GM10248 (cell line): ENCODE data around the gene MORN5.

Source experiments
- CTCF ChIA-PET: fragments of 300-600 bp; sonication (Branson Sonifier 250); formaldehyde crosslinking; extraction: SDS; loops from one replicate; lab custom pipeline; 2021; ENCODE audit warnings: antibody characterized with exemption; lab: Yijun Ruan, JAX
- POLR2A ChIA-PET: fragments of 350-650 bp; sonication (Branson Sonifier 250); formaldehyde crosslinking; extraction: SDS; loops from one replicate; lab custom pipeline; 2020; ENCODE audit warnings: antibody characterized with exemption; lab: Yijun Ruan, JAX
- DNase-seq: peaks from one replicate; pipeline ENCODE4 v3.0.0; 2012; ENCODE audit errors: extremely low spot score
- TF ChIP-seq, protein P1 (sequence below): IDR thresholded peaks from 2 replicates; pipeline ENCODE4 v1.5.1; 2012; ENCODE audit warnings: mild to moderate bottlenecking, low read depth; ENCODE audit errors: extremely low read depth, missing control alignments, control extremely low read depth

MORN5 gene

DNA sequence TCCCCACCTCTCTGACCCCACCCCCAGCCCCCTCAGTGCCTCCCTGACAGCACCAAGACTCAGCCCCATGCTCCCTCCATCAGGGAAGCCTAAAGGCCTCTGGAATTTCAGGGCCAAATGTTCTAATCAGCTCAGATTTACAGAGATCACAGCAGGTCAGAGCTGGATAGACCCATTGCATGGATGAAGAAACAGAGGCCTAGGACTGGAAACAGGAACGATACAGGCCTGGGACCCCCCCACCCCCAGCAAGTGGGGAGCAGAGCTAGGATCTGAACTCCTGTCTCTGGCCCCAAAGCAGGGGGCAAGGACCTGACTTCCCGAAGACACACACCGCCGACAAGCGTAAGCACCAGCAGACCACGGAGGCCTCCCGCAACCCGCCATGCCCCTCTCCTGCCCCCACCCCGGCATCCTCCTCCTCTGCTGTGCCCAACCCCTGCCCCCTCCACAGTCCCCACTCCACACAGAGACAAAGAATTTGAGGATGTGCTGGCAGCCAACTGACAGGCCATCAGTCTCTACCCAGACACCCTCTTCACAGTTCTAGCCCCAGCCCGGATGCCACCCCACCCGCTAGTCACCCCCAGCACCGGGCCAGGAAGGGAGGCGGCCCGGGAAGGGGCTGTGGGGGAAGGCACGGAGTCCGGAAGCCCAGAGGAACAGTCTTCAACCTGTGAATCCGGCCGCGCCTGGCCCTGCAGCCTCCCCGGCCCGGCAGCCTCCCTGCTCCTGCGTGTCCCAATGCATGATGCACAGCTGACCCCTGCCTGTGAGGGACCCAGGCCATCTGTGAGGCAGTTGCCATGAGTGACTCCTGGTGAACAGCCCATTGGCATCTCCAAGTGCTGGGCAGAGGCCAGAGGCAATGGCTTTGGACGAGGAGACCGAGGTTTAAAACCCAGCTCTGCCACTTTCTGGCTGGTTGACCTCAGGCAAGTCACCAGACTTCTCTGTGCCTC lies 31.4 kb upstream of the MORN5 start:
- no peak for DNase-seq
- TF ChIP-seq, protein P1, sequence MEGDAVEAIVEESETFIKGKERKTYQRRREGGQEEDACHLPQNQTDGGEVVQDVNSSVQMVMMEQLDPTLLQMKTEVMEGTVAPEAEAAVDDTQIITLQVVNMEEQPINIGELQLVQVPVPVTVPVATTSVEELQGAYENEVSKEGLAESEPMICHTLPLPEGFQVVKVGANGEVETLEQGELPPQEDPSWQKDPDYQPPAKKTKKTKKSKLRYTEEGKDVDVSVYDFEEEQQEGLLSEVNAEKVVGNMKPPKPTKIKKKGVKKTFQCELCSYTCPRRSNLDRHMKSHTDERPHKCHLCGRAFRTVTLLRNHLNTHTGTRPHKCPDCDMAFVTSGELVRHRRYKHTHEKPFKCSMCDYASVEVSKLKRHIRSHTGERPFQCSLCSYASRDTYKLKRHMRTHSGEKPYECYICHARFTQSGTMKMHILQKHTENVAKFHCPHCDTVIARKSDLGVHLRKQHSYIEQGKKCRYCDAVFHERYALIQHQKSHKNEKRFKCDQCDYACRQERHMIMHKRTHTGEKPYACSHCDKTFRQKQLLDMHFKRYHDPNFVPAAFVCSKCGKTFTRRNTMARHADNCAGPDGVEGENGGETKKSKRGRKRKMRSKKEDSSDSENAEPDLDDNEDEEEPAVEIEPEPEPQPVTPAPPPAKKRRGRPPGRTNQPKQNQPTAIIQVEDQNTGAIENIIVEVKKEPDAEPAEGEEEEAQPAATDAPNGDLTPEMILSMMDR: no peak
- CTCF ChIA-PET: interaction anchor here (1.0 to 10.6 kb wide), 6 partner anchors 29 to 370 kb away, joined by 3 to 243 read pairs (median 4); no protein-coding TSS in a partner anchor
- POLR2A ChIA-PET: no interaction called here

DNA sequence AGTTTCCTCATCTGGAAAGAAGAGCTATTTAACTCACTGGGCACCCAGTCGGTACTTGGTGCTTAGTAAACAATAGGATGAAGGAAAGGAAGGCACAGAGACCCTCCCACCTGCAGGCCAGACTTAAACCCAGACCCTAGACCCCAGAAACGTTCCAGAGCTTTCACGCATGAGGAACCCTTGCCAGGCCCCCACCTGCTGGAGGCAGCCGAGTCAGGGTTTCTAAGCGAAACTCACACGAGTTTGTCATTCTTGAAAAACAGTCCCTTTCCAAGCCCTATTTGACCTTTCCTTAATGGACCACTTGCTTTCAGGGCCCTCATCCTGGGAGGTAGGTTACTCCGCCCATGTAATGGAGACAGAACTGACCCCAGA lies 30.8 kb upstream of the MORN5 start:
- TF ChIP-seq, protein P1: no peak
- ChIA-PET CTCF (interaction anchor here (0.8 to 10.6 kb wide), 4 partner anchors 16 to 225 kb away, joined by 3 to 243 read pairs (median 8); no protein-coding TSS in a partner anchor), POLR2A (no interaction called here)
- DNase-seq: no peak

DNA sequence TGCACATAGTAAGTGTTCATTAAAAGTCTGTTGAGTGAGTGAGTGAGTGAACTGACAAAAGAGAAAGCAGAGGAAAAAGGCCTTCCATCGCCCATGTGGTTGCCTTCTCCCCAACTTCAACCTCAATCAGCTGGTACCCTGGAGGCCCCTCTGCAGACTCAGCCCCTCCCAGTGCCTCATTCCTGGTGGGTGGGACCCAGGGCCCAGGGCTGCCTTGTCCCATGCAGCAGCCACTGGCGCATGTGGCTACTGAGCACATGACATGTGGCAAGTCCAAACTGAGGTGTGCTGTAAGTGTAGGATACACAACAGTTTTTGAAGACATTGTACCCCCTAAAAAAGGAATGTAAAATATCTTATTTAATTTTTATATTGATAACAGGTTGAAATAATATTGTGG lies 29.7 kb upstream of the MORN5 start:
- POLR2A ChIA-PET: no interaction called here
- no peak for DNase-seq
- CTCF ChIA-PET: interaction anchor here (0.8 to 10.6 kb wide), 3 partner anchors 15 to 216 kb away, joined by 3 to 243 read pairs (median 11); no protein-coding TSS in a partner anchor
- TF ChIP-seq, protein P1: no peak

DNA sequence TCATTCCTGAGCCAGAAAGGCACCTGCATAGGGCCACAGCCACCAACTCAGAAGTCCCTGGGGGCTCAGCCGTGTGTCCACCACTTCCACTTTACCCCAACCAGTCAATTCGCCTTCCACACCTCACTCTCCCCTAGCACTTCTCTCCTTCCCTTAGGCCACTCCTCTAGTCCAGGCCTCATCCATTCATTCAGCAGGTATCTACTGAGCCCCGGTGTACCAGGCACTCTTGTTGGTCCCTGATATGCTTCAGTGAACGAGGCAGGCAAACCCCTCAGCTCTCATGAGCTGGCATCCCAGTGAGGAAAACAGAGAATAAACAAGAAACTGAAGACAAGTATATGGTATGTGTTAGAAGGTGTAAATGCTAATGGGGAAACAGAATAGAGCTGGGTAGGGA lies 28.9 kb upstream of the MORN5 start:
- ChIA-PET CTCF (interaction anchor here (1.1 to 10.5 kb wide), 2 partner anchors 8 to 35 kb away, joined by 3 to 92 read pairs; no protein-coding TSS in a partner anchor), POLR2A (no interaction called here)
- no peak for DNase-seq
- TF ChIP-seq, protein P1: no peak

DNA sequence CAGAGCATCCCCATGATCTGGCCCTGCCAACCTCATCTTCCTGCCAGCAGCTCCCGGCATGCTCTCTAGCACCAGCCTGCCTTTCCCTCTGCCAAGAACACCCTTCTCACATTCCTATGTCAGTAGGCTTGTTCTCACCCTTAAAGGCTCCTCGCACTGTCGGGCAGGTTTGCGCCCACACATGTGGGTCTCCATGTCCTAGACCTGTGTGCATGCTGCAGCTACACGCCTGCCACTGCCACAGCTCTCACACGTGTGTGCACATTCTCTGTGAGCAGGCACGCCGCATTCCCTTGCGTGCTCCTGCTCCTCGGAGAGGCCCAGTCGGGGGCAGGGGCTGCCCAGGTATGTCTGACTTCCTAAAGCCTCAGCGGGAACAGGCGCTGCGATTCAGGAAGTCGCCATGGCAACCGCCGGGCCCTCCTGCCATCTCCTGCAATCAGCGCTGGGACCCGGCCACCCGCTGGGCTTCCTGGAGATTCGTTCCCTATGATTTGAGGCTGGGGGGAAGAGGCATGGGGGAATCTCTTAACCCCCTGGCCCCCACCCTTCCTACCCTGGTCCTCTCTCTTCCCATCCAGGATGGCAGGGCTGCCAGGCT lies 28.2 kb upstream of the MORN5 start:
- DNase-seq: no peak
- TF ChIP-seq, protein P1: no peak
- CTCF ChIA-PET: interaction anchor here (1.1 to 10.5 kb wide), 3 partner anchors 8 to 219 kb away, joined by 3 to 92 read pairs (median 15); no protein-coding TSS in a partner anchor
- POLR2A ChIA-PET: no interaction called here

DNA sequence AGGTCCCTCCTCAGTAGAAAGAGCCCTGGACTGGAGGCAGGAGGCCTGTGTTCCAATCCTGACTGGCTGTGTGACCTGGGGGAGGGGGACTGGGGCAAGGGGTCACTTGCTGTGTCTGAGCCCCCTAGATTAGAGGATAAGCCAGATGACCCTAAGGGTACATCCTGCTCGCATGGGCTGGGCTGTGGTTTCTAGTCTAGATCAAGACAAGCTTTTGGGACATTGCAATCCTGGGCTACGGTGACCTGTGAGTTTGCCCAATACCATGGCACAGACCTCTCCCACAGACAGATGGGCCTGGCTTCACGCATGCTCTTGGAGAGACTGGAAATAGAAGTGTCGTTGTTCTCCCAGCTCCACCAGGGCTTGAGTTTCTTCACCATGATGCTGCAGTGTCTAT lies 27.2 kb upstream of the MORN5 start:
- TF ChIP-seq, protein P1: no peak
- CTCF ChIA-PET: interaction anchor here (1.2 to 10.5 kb wide), 4 partner anchors 10 to 218 kb away, joined by 3 to 92 read pairs (median 11); no protein-coding TSS in a partner anchor
- POLR2A ChIA-PET: no interaction called here
- no peak for DNase-seq
